Left cardiac atrium (tissue), 4 donors: ENCODE measurements around the gene SDK1. TPM values are rescaled to one million over a fixed set of nuclear protein-coding genes. Genes with fewer than 3 reads are reported as not detected.

Experiments used
- ATAC-seq, 2 donors: fragments of 200-7000 bp; cut with Tn5 transposase; one replicate each; pipeline ENCODE4 v1.9.1; 2020; ENCODE audit warnings: mild to moderate bottlenecking in 2 of 2, moderate library complexity in 2 of 2
- DNase-seq: peaks from one replicate; pipeline ENCODE4 v3.0.0-alpha.2; 2020
- intact Hi-C, 2 donors: fragments of 100-400 bp; cut with DNase I; formaldehyde crosslinking; loops; one replicate each; pipeline versions ENCODE4 v1.14.1 to v1.15.1; 2022 to 2023
- total RNA-seq, 2 donors: library from RNA; stranded (reverse); fragmentation: NEBNext Ultra II Directional; extraction: Animal tissue kit (Norgen Biotek cat#: 25700); gene quantifications; one replicate each; pipeline ENCODE4 v1.2.1, GENCODE V29; 2021
- donor health status: DM: no; HTN: yes; CAD: no.
- donor health status: DM: no; HTN: yes; CAD: no; lungs with severe emphysema.
- donor health status: DM: yes; HTN: yes; CAD: no.
- donor health status: Dilated cardiomyopathy.

SDK1 gene
- total RNA-seq, 2 donors from 2014 or later: 2.0 to 2.8 TPM

DNA sequence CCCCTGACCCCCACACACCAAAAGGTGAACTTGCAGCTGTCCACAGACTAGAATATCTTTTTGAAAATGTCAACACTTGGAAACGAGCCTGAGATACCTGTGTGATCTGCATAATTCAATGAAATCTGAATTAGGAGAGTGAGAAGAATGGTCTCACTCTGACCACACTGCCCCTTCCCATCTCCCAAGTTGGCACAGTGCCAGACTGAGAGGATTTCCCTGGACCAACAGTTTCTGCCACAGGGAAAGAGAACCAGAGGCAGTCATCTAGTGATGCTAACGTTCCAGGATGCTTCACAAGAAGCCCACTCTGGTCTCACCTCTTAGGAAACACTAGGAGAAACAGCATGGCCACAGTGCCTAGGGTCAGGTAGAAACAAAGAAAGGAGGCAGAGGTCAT is 479.0 kb downstream of the SDK1 start:
- intact Hi-C loops: no loop called here
- ATAC-seq (no peak), DNase-seq (no peak)

DNA sequence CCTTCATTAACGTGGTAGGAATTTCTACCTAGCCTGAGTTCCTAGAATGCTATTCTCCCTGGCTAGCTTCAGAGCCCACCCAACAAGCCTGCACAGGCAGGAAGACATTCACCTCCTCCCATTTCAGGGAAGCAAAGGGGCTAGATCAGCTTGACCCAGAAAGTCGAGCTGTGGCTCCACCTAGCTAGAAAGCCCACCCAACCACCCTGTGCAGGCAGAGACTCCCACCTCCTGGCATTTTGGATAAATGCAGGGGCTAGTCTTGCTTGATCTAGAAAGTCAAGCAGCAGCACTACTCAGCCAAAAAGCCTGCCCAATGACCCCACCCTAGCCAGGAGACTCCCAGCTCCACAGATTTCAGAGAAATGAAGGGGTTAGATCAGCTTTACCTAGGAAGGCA is 479.5 kb downstream of the SDK1 start:
- intact Hi-C loops: no loop called here
- ATAC-seq (no peak), DNase-seq (no peak)

DNA sequence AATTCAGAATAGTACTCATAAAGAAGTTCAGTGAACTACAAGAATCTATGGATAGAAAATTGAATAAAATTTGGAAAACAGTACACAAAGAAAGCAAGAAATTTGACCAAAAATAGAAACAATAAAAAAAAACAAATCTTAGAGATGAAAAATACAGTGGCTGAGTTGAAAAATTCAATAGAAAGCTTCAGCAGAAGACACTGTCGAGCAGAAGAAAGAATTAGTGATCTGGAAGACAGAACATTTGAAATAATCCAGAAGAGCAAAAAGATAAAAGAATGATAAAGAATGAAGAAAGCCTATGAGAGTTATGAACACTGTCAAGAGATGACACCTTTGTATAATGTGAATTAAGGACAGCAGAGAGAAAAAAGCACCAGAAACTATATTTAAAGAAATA is 480.6 kb downstream of the SDK1 start:
- DNase-seq (no peak), ATAC-seq (no peak)
- intact Hi-C loops: no loop called here

DNA sequence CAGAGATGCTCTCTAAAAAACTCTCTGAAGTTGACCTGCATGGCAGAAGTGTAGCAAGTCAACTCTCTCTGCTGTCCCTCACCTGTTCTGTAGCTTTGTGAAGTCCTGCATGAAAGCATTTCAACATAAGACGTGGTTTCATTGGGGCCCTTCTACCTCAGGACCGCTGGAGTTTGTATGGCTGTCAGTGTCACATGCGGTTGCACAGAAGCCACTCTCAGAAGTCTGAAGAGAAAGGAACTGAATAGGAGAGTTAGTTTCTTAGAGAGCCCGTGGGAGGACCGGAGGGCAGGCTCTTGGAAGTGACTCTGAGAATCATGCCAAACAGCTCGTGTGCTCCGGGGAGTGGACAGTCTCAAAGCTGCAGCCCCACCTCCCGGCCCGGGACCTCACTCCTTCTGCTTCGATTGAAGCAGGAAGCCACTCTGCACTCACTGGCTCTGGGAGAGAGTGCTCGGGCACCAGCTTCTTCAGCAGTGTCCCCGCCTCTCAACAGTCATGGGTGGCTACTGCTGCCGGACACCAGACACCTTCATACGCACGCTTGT is 486.7 kb downstream of the SDK1 start:
- intact Hi-C loops: no loop called here
- DNase-seq: peak; percentile 35
- no peak for ATAC-seq

DNA sequence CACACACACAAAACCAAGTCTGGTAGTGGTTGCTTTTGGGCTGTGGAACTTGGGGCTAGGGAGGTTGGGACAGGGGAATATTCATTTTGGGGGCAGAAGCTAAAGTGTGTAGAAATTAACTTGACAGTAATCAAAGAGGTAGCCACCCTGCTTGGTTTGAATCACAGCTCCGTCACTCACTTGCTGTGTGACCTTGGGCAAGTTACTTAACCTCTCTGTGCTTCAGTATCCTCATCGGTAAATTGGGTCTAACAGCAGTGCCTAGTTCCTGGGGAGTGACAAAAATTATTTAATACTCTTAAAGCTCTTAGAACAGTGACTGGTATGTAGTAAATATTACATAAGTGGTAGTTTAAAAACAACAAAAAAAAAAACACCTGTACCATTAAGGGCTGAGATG is 489.8 kb downstream of the SDK1 start:
- no peak for ATAC-seq
- intact Hi-C loops: no loop called here

DNA sequence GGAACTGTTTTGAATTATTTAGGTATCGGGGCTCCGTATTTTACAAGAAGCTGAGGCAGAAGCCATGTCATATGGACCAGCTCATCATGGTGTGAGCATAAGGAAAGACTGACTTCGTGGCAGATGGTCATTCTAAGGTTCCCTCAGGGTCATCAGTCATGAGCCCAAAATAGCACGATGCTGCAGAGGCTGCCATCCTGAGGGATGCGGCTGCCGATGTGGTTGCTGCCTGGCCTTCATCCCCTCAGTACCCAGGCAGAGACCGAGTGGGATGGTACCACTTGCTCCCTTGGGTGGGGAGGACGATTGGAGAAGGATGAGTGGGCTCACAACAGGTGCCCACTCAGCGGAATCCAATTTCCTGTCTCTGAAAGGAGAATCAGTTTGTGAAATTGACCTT is 490.3 kb downstream of the SDK1 start:
- intact Hi-C loops: no loop called here
- DNase-seq (no peak), ATAC-seq (no peak)

More for the DNA sequence above, 489.8 kb downstream of the SDK1 start:
- DNase-seq: no peak

DNA sequence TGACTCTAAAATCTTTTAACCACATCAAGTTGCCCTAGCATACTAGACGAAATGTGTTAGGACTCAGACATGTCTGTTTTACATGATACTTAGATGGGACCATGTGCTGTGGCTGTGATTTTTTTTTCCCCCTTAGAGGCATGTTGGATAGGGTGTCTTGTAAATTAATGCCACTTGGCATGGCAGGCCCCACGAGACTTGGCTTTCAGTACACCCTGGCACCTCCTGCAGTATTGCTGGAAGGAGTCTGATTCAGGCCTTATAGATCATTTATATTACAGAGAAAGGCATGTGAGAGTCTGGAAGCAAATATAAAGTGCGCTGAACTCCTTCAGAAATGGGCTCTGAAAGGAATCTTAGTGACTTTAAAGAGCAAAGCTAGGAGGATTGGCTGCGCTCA is 494.1 kb downstream of the SDK1 start:
- intact Hi-C loops: no loop called here
- ATAC-seq: no peak
- no peak for DNase-seq

DNA sequence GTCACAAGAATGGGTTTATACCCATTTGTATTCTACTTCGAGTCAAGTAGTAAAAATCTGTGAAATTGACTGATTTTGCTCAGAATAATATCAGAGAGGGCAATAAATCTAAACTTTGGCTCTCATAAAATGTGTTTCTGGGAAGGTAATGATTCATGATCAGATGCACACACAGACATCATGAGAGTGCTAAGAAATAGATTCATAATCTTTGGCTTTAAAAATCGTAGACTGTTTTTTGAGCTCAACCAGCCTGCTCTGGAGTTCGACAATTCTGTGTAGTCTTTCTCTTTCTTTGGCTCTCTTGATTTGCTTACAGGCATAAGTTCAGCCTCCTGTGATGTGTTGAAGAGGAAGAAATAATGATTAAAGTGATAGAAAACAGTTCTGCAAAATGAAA is 494.7 kb downstream of the SDK1 start:
- intact Hi-C loops: no loop called here
- no peak for ATAC-seq
- no peak for DNase-seq

DNA sequence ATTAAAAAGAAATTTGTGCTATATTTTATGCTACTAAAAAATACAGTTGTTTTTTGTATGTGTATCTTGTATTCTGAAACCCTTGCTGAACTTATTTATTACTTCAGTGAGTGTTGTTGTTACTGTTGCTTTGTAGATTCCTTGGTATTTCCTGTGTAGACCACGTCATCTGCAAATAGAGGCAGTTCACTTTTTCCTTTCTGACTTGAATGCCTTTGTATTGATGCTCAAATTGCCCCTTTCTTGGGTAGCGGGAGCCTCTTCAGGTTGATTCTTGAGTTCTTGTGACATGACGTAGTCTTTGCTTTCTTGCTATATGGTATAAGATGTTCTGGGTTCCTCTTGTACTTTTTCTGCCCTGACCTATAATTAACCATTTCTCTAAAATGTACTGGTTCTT is 504.1 kb downstream of the SDK1 start:
- DNase-seq (no peak), ATAC-seq (no peak)
- intact Hi-C loops: no loop called here

DNA sequence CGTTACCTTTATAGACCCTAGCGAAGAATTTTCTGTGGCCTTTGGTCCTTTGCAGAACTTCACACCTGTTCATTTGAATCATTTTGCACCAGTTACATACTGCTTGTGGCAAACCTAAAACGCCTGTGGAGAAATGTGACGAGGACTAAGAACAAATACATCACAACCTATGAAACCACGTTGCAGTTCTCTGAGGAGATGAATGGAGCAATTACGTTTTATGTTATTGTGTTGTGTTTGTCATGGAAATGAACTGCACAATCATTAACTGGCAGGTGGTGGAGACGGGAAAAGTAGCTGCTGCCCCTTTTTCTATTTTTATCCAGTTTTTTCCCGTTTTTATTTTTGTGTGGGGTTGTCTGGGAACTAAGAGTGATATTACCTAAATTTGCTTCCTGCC is 505.5 kb downstream of the SDK1 start:
- ATAC-seq (no peak), DNase-seq (no peak)
- intact Hi-C loops: no loop called here

DNA sequence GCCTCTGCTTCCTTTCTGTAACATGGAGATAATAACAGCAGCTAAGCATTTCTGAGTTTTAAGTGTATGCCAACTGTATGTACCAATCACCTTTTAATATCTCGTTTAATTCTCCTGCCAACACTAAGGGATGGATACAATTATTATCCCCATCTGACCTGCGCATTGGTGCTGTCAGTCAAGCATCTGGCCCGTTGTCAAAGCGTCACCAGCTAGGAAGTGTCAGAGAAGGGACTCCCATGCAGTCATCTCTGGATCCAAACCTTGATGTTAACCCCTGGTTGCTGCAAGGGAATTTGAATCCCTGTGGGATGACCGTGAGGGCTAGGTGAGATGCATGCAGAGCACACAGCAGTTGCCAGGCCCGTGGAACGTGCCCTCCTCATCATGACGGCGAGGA is 506.8 kb downstream of the SDK1 start:
- intact Hi-C loops: no loop called here
- no peak for DNase-seq
- ATAC-seq: no peak

DNA sequence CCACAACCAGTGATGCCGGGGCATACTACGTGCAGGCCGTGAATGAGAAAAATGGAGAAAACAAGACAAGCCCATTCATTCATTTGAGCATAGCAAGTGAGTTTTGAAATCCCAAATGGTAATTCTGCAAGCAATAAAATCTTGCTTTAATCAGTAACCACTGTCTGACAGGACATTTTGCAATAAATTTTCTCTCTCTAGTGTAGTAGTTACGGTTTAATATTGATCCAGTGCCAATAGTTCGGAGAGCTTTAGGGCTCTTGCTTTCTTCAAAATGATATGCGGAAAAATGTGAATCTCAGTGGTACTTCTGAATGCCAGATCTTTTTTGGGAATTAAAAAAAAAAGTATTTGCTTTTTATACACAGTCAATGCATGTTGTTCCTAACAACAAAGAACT is 520.4 kb downstream of the SDK1 start:
- DNase-seq: no peak
- intact Hi-C loops: no loop called here
- no peak for ATAC-seq

DNA sequence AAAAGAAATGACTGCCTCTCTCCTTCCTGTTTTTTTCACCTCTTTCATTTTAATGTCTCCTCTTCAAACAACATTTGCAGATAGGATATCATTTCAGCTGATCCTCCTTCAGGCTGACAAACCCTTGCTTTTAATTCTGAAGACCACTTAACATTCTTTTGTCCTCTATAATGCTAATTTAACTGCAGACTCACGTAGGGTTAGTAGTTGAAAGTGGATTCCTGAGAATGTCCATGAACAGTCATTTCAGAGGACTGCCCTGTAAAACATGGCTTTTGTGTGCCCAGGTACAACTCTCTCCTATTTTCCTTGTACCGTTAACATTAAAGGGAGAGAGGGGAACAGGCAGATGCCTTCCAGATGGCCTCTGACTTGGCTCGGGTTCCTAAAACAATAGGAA is 524.4 kb downstream of the SDK1 start:
- ATAC-seq: no peak
- intact Hi-C loops: no loop called here
- DNase-seq: no peak

DNA sequence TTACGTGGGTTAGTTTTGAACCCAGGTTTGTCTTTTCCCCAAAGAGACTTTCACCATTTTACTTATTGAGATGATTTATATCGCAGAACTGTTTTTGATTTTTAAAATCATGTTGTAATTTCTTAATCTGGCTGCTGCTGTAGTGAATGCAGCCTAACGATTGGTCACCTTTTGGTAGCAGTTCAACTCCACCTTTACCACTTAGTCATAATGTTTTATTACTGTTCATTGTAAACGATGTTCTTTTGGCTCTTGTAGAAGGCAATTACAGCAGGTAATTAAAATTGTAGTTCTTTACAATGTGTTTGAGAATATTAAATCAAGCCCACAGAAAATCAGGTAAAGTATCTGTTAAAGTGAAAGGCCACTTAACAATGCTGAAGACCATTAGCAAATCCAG is 531.1 kb downstream of the SDK1 start:
- intact Hi-C loops: no loop called here
- DNase-seq (no peak), ATAC-seq (no peak)

DNA sequence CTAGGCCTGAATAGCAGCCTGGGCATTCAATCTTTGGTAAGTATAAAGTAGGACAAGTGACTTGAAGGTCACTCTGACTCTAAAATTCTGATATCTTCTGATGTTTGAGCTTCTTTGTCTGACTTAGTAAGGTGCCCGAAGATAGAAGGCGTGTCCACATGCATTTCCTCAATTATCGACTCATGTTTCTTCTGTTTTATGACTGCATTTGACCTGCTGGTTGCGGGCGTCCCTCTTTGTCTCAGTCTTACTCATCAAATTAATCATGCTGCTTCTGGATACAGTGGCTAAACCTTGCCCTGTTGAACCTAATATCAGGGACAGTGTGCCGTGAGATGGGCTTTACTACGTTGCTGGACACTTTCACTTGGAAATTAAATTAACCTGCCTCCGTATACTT is 534.1 kb downstream of the SDK1 start:
- no peak for ATAC-seq
- DNase-seq: no peak
- intact Hi-C loops: no loop called here

DNA sequence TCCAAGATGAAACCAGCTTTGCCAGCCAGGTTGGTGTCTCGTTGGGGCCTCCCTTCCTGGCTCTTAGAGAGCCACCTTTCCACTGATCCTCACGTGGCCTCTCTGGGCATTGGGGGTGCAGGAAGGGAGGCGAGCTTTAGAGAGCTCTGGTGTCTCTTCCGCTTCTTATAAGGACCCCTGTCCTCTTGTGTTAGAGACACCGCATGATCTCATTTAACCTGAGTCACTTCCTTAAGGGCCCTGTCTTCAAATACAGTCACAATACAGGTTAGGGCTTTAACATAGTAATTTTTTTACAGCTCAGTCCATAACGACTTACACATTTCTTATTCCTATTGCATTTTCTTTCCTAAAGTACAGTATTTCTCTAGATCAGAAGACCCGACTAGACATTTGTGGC is 535.8 kb downstream of the SDK1 start:
- ATAC-seq: no peak
- intact Hi-C loops: no loop called here
- DNase-seq: no peak

DNA sequence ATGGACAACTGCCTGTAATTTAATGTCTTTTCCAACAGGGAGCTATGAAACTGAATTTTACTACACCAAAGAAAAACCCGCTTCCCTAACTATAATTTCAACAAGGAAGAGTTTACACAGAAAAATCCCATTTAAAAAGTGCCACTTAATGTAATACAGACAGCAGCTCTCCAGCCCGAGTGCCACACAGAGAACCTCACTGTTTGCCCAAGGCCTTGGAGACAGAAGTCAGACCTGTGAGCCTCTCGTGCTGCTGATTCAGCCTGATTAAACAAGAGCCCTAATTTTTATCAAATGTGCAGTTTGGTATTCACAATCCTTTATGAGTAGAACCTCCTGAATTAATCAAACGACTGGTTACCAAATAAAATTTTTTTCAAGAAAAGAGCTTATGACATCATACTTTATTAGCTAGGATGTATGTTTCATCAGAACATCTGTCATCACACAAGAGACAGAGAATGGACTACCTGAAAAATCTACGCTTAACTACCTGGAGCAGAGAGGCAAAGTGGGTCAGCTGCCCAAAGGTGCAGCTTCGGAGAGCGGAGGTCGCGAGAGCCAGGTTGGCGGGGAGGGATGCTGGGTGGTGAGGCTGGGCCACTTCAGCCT is 543.6 kb downstream of the SDK1 start:
- DNase-seq (no peak), ATAC-seq (no peak)
- intact Hi-C loops: no loop called here

DNA sequence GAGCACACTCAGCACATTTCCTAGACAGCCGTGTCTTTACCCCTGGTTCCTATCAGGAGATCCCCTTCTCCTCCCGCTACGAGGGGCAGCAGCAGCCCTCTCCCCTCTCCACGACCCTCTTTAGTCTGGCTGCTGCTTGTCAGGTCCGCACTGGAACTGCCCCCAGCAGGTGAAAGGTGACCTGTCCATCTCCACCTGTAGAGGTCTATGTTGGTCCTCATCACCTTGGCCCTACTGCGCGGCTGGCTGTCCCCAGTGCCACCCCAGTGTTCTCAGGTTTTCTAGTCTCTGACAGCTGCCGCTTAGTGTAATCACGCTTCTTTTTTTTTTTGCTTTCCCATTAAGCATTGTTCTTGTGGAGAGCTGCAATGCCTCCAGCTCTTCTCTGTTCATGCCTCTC is 545.7 kb downstream of the SDK1 start:
- intact Hi-C loops: no loop called here
- no peak for ATAC-seq
- DNase-seq: no peak

DNA sequence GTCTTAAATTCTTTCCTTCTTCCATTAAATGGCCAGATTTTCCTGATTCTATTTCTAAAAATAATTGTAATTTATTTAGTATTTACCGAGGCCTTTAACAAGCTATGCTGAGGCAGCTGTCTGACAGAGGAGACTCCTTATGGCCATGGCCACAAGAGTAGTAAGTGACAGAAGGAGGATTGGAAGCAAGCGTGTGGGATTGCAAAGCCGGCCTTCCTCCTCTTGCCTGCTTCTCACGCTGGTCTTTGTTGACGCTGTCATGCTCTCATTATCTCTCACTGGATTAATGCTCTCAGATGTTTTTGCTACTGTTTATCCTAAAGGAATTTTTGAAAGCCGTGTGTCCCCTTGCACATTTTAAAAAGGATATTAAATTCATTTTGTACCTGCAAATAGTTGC is 546.3 kb downstream of the SDK1 start:
- ATAC-seq (no peak), DNase-seq (no peak)
- intact Hi-C loops: no loop called here

DNA sequence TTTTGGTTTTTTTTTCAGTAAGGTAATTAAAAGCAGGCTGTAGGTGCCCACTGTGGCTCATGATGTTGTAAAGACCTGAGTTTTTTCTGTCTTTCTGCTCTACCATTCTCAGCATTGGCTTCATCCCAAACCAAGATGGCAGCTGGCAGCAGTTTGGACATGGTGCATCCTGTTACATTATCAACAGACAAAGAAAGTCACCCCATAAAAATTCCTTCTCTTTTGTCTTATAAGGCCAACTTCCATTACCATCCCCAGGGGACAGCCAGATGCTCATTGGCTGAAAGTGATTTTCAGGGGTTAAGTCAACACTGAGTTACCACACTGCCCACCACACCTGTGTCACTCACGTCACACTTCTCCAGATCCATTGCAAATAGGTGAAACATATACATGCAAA is 558.4 kb downstream of the SDK1 start:
- intact Hi-C loops: no loop called here

DNA sequence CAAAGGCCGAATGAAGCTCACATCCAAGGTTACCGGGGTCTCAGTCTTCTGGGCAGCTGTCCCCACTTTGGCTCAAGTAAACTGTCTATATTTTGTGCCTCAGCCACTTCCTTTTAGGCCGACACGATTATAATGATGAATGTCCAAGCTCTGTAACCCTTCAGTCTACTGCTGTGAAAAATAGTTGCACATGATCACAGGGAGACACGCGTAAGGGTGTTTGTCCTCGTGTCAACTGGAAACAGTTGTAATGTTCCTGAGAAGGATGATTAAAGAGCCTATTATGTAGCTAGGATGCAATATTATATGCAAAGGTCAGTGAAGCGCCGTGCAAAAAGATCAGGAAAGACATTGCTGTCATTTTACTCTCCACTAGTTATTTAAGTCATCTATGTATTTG is 559.9 kb downstream of the SDK1 start:
- no peak for DNase-seq
- intact Hi-C loops: no loop called here
- ATAC-seq: no peak

More for the DNA sequence above, 558.4 kb downstream of the SDK1 start:
- ATAC-seq (no peak), DNase-seq (no peak)

DNA sequence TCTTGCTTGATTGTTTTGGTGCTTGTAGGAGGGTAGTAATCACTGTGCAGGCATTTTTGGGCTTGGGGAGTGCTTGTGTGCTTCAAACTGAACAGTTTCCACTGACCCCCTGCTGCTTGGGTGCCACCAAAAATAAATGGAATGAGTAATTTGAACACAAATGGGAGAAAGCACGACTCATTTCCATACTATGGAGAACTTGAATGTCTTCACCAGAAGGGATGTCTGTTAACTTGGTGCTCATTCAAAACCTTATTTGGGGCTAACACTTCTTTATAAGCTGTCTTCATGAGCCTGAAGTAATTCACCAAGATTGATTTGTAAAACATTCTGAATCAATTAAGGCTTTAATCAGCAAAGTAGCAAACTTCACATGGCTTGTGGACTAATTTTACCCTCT is 560.3 kb downstream of the SDK1 start:
- DNase-seq: no peak
- no peak for ATAC-seq
- intact Hi-C loops: no loop called here
